OCI-LY3 (cell line): ENCODE results near the gene ADARB2.
"Not testable (repeated sequence)": the region's sequence is repeated elsewhere in the genome, so short reads cannot be mapped to it uniquely, and the experiment has no call there.

Source experiments
- H2AFZ ChIP-seq: fragments of 200-600, 300-600 bp; shearing (Covaris generic); 2 replicates; pipeline ENCODE4 v1.6.0; 2014; ENCODE audit warnings: antibody characterized with exemption, low read depth, low read length
- H3K27ac ChIP-seq: fragments of 200-600, 300-600 bp; sonication (generic); 2 replicates; pipeline ENCODE4 v1.5.1; 2014; ENCODE audit warnings: mild to moderate bottlenecking, low read length, moderate library complexity, mixed read lengths
- H3K27me3 ChIP-seq: fragments of 200-600, 300-600 bp; sonication (generic); 2 replicates; pipeline ENCODE4 v1.6.1; 2014; ENCODE audit warnings: low read depth, low read length, mixed read lengths
- H3K36me3 ChIP-seq: fragments of 200-600, 300-600 bp; sonication (generic); replicated peaks from 2 replicates; pipeline ENCODE3; 2014; ENCODE audit warnings: low read depth, low read length, mixed read lengths
- H3K4me1 ChIP-seq: fragments of 300-600, 200-600 bp; sonication (generic); 2 replicates; pipeline ENCODE4 v1.6.1; 2014; ENCODE audit warnings: low read length, mixed read lengths
- H3K4me2 ChIP-seq: fragments of 200-600, 300-600 bp; sonication (generic); 2 replicates; pipeline ENCODE4 v1.6.1; 2014; ENCODE audit warnings: low read length, mixed read lengths
- H3K4me3 ChIP-seq: fragments of 300-600, 200-600 bp; sonication (generic); 2 replicates; pipeline ENCODE4 v1.5.1; 2014; ENCODE audit warnings: antibody characterized with exemption, mild to moderate bottlenecking, low read length, moderate library complexity
- H3K79me2 ChIP-seq: fragments of 300-600, 200-600 bp; shearing (Covaris generic); 2 replicates; pipeline ENCODE4 v1.6.1; 2014; ENCODE audit warnings: mild to moderate bottlenecking, low read length, mixed read lengths
- H3K9ac ChIP-seq: fragments of 300-600, 200-600 bp; shearing (Covaris generic); 2 replicates; pipeline ENCODE4 v1.6.0; 2014; ENCODE audit warnings: mild to moderate bottlenecking, low read length, moderate library complexity
- H3K9me3 ChIP-seq: fragments of 200-600, 300-600 bp; shearing (Covaris generic); 2 replicates; pipeline ENCODE4 v1.6.1; 2014; ENCODE audit warnings: low read length, mixed read lengths; ENCODE audit not compliant: insufficient read depth
- H4K20me1 ChIP-seq: fragments of 200-600, 300-600 bp; sonication (generic); 2 replicates; pipeline ENCODE4 v1.6.1; 2016; ENCODE audit warnings: low read length, mixed read lengths; ENCODE audit not compliant: insufficient read depth
- EZH2phosphoT487 ChIP-seq: fragments of 200-600 bp; shearing (Covaris generic); IDR thresholded peaks from 2 replicates; pipeline ENCODE4 v1.6.1; 2018; ENCODE audit warnings: antibody characterized with exemption, mixed run types, low read depth
- TF ChIP-seq, protein P1 (sequence below): fragments of 200-600, 300-600 bp; sonication (generic); IDR thresholded peaks from 2 replicates; pipeline ENCODE4 v1.5.1; 2014; ENCODE audit warnings: antibody characterized with exemption, low read length, low read depth

The ADARB2 gene

DNA sequence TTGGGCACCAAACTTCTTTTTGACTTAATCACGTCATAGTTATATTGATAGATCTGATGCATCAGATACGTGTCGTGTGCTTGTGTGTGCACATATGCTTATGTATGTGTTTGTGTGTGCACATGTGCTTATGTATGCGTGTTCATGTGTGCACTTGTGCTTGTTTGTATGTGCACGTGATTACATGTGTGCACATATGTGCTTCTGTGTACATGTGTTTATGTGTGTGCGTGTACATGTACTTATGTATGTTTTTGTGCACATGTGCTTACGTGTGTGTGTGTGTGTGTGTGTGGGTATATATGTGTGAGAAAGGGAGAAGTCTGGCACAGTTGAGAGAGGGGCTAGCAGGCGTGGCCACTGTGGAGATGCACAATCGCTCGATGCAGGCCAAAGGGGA is 507.8 kb downstream of the ADARB2 start:
- no peak overlapping the region for H3K4me3 ChIP-seq
- no peak overlapping the region for H2AFZ ChIP-seq
- no peaks in the 10 kb centered on the region for H3K36me3 ChIP-seq
- no peaks in the 10 kb centered on the region for H4K20me1 ChIP-seq
- no peaks in the 10 kb centered on the region for H3K79me2 ChIP-seq
- H3K4me2 ChIP-seq = no peak overlapping the region
- no peaks in the 10 kb centered on the region for H3K27me3 ChIP-seq
- H3K9me3 ChIP-seq = no peaks in the 10 kb centered on the region
- no peak overlapping the region for H3K27ac ChIP-seq
- TF ChIP-seq, protein P1, sequence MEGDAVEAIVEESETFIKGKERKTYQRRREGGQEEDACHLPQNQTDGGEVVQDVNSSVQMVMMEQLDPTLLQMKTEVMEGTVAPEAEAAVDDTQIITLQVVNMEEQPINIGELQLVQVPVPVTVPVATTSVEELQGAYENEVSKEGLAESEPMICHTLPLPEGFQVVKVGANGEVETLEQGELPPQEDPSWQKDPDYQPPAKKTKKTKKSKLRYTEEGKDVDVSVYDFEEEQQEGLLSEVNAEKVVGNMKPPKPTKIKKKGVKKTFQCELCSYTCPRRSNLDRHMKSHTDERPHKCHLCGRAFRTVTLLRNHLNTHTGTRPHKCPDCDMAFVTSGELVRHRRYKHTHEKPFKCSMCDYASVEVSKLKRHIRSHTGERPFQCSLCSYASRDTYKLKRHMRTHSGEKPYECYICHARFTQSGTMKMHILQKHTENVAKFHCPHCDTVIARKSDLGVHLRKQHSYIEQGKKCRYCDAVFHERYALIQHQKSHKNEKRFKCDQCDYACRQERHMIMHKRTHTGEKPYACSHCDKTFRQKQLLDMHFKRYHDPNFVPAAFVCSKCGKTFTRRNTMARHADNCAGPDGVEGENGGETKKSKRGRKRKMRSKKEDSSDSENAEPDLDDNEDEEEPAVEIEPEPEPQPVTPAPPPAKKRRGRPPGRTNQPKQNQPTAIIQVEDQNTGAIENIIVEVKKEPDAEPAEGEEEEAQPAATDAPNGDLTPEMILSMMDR = no peak
- TF ChIP-seq EZH2phosphoT487 = no peak
- no peak overlapping the region for H3K9ac ChIP-seq
- H3K4me1 ChIP-seq = no peaks in the 10 kb centered on the region

DNA sequence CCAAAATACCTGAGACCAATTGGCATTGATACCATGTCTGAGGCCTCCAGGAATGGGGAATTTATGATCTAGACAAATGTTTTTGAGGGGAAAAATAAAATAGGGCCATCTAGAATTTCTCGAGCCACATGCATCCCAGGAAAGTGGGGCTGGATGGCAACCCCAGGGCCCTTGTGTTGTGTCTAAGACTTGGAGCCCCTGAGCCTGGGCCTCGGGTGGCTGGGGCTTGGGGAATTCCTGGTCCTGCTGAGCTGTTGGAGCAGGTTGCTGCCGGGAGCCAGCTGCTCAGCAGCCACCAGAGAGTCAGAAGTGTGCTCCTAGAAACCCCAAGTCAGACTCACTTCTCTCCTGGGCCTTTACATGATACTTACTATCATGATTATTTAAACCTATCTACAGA is 508.2 kb downstream of the ADARB2 start:
- H3K27me3 ChIP-seq = no peaks in the 10 kb centered on the region
- no peak overlapping the region for H3K4me2 ChIP-seq
- H3K9ac ChIP-seq = no peak overlapping the region
- H2AFZ ChIP-seq = no peak overlapping the region
- H3K4me1 ChIP-seq = no peaks in the 10 kb centered on the region
- no peaks in the 10 kb centered on the region for H3K79me2 ChIP-seq
- H4K20me1 ChIP-seq = no peaks in the 10 kb centered on the region
- H3K36me3 ChIP-seq = no peaks in the 10 kb centered on the region
- TF ChIP-seq, protein P1 = no peak
- no peak for TF ChIP-seq EZH2phosphoT487
- H3K9me3 ChIP-seq = no peaks in the 10 kb centered on the region
- H3K27ac ChIP-seq = no peak overlapping the region
- no peak overlapping the region for H3K4me3 ChIP-seq

DNA sequence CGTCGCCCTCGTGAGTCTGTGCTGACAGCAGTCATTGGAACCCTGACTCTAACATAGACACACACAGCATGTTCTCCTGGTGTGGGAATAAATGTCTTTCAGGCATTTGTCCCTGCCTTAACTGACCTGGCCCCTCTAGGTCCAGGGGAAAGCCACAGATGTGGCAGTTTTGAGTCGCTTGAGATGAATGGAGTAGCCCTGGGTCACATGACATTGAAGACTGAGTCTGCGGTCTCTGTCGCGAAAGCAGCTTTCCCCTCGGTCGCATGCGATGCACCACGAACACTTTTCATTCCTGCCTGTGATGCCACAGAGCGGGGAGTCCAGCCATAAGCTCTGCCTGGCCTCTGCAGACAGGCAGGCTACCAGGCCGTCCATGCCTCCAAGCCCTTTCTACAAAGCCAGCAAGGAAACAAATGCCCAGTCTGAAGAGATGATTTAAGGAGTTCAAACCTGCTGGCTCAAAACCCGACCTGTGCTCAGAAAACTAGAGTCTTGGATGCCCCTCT is 508.8 kb downstream of the ADARB2 start:
- H4K20me1 ChIP-seq = no peaks in the 10 kb centered on the region
- H3K4me1 ChIP-seq = no peaks in the 10 kb centered on the region
- H3K4me3 ChIP-seq = no peak overlapping the region
- no peak overlapping the region for H3K9ac ChIP-seq
- no peaks in the 10 kb centered on the region for H3K9me3 ChIP-seq
- H3K36me3 ChIP-seq = no peaks in the 10 kb centered on the region
- no peak overlapping the region for H2AFZ ChIP-seq
- no peak overlapping the region for H3K4me2 ChIP-seq
- no peak for TF ChIP-seq EZH2phosphoT487
- TF ChIP-seq, protein P1 = no peak
- H3K27me3 ChIP-seq = no peaks in the 10 kb centered on the region
- H3K27ac ChIP-seq = no peak overlapping the region
- H3K79me2 ChIP-seq = no peaks in the 10 kb centered on the region

DNA sequence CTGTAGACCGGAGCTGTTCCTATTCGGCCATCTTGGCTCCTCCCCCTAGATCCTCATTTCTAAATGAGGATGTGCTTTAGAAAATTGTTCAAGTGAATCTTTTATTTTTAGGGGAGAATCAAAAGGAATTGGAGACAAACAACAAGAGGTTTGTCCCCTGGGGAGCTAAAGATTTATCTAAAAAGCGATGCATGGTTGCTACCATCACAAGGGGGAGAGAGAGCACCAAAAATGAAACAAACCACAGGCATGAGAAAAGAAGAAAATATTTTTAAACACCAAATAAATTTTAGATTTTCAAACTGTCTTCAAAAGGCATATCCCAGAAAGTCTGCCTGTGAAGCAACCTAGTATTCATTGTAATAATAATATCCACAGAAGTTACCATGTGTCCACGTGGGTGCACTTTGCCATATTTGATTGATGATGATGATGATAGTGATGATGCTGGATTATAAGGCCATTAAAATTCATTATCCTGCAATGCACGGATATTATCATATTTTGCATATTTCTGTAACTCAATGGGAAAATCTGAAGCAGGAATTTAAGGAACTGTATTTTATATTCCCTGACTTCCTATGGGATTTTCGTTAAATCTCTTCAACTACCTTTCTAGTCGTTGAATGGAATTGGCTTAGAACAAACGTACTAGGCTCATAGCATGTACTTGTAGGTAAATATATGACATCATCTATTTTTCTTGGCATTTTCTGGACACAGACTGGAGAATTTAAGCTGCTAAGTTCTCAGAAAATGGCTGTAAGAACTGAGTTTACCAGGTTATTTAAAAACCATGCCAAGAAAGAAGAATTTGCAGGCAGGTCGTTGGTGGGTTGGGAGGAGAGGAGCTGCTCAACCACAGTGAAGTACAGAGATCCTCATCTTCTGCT is 509.6 kb downstream of the ADARB2 start:
- TF ChIP-seq EZH2phosphoT487 = no peak
- TF ChIP-seq, protein P1 = no peak
- Histone ChIP-seq H3K4me1 (no peaks in the 10 kb centered on the region), H3K9ac (no peak overlapping the region), H4K20me1 (no peaks in the 10 kb centered on the region), H3K27me3 (no peaks in the 10 kb centered on the region), H3K4me3 (no peak overlapping the region), H3K27ac (no peak overlapping the region), H2AFZ (no peak overlapping the region), H3K4me2 (no peak overlapping the region), H3K79me2 (no peaks in the 10 kb centered on the region), H3K36me3 (no peaks in the 10 kb centered on the region), H3K9me3 (no peaks in the 10 kb centered on the region)

DNA sequence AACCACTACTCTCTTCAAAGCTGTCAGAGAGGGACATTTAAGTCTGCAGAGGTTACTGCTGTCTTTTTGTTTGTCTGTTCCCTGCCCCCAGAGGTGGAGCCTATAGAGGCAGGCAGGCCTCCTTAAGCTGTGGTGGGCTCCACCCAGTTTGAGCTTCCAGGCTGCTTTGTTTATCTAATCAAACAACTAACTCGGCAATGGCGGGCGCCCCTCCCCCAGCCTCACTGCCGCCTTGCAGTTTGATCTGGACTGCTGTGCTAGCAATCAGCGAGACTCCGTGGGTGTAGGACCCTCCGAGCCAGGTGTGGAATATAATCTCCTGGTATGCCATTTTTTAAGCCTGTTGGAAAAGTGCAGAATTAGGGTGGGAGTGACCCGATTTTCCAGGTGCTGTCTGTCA is 510.4 kb downstream of the ADARB2 start:
- H3K36me3 ChIP-seq, H3K9me3 ChIP-seq, H4K20me1 ChIP-seq, H3K27ac ChIP-seq, H3K27me3 ChIP-seq, H3K4me1 ChIP-seq, H3K9ac ChIP-seq, H3K4me3 ChIP-seq, H3K4me2 ChIP-seq, H2AFZ ChIP-seq, H3K79me2 ChIP-seq: not testable (repeated sequence)

DNA sequence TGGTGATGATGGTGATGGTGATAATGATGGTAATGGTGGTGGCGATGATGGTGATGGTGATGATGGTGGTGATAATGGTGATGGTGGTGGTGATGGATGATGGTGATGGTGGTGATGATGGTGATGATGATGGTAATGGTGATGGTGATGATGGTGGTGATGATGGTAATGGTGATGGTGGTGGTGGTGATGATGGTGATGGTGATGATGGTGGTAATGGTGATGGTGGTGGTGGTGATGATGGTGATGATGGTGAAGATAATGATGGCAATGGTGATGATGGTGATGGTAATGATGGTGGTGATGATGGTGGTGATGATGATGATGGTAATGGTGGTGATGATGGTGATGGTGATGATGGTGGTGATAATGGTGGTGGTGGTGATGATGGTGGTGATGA is 517.5 kb downstream of the ADARB2 start:
- not testable (repeated sequence) for H4K20me1 ChIP-seq, H3K27ac ChIP-seq, H3K9ac ChIP-seq, H3K79me2 ChIP-seq, H3K9me3 ChIP-seq, H3K27me3 ChIP-seq, H3K4me2 ChIP-seq, H2AFZ ChIP-seq, H3K4me1 ChIP-seq, H3K4me3 ChIP-seq, H3K36me3 ChIP-seq
